Activated naive CD4-positive, alpha-beta T cell treated with anti-CD3 and anti-CD28 coated beads, Interleukin-2, amount 10 ng/mL, durations not matched to agents 7 days and 5 days (primary cell): ENCODE data around the gene PLA2G4A.
"Not testable (repeated sequence)": the region's sequence is repeated elsewhere in the genome, so short reads cannot be mapped to it uniquely, and the experiment has no call there.

Experiments used
- CTCF ChIA-PET: fragments of 350-600 bp; sonication (Branson Sonifier 250); formaldehyde crosslinking; loops from one replicate; lab custom pipeline; 2021; ENCODE audit warnings: antibody characterized with exemption; lab: Charles Lee
- DNase-seq: peaks from one replicate; pipeline ENCODE4 v3.0.0-alpha.2; 2020
- H3K27ac Mint-ChIP-seq: one replicate; pipeline ENCODE4 v1.8.0; 2021; ENCODE audit warnings: mild to moderate bottlenecking, moderate library complexity, mixed read lengths
- H3K27me3 Mint-ChIP-seq: one replicate; pipeline ENCODE4 v1.8.0; 2021; ENCODE audit warnings: mild to moderate bottlenecking, mixed read lengths
- H3K36me3 Mint-ChIP-seq: one replicate; pipeline ENCODE4 v1.8.0; 2021; ENCODE audit warnings: mixed read lengths
- H3K4me1 Mint-ChIP-seq: one replicate; pipeline ENCODE4 v1.8.0; 2021; ENCODE audit warnings: mixed read lengths
- H3K4me3 Mint-ChIP-seq: one replicate; pipeline ENCODE4 v1.8.0; 2021; ENCODE audit warnings: mild to moderate bottlenecking, moderate library complexity, mixed read lengths
- H3K9me3 Mint-ChIP-seq: one replicate; pipeline ENCODE4 v1.8.0; 2021; ENCODE audit warnings: mixed read lengths

Gene PLA2G4A

DNA sequence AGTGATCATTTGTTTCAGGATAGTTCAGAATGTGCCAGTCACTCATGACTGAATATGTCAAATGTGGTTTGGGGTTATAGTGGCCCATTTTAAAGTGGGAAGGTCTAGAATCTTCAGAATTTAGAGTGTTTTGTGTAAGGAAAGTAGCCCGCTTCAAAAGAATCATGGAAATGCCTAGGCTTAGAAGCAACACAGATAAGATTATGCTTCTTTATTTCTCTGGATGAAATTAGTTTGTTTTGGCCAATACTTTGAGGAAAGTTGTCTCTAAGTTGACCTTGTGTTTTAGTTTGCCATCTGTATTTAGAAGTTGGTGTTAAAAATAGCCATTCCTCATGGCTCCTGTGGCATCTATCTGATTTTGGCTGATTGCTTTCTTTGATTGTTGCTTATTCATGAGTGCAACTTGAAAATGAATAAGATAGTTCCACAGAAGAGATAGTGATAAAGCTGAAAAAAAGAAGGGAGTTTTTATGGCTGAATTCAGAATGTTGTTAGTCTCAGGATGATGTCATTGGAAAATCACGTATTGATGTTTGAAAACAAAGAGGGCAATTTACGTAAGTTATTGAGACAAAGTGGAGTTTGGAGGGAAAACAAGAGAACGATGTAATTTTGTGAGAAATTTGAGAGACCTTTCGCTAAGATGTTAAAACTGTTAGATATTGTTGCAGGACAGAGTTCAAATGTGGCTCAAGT is 71.9 kb downstream of the PLA2G4A start:
- Mint-ChIP-seq H3K27ac (no peak overlapping the region), H3K9me3 (no peaks in the 10 kb centered on the region), H3K36me3 (no peaks in the 10 kb centered on the region), H3K27me3 (no peaks in the 10 kb centered on the region), H3K4me1 (no peaks in the 10 kb centered on the region), H3K4me3 (no peak overlapping the region)
- DNase-seq, result no peak
- CTCF ChIA-PET, result no interaction called here

DNA sequence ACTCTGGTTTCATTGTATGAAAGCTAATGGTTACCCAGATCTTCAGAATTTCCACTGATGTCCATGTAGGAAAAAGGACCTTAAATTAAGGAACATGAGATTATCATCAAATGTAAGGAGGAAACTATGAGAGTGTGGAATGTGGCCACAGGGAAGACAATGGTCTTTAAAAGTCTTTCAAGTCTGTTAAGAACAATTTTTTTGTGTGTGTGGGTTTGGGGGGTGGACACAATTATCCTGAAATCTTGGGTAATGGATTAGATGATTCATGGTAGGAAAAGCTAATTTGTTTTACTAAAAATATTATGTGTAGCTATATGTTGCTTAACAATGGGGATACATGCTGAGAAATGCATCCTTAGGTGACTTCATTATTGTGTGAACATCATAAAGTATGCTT is 72.9 kb downstream of the PLA2G4A start:
- H3K27me3 Mint-ChIP-seq, result no peaks in the 10 kb centered on the region
- CTCF ChIA-PET, result no interaction called here
- no peak overlapping the region for H3K4me3 Mint-ChIP-seq
- no peaks in the 10 kb centered on the region for H3K9me3 Mint-ChIP-seq
- no peak overlapping the region for H3K27ac Mint-ChIP-seq
- no peaks in the 10 kb centered on the region for H3K36me3 Mint-ChIP-seq
- H3K4me1 Mint-ChIP-seq, result no peaks in the 10 kb centered on the region
- DNase-seq, result no peak

DNA sequence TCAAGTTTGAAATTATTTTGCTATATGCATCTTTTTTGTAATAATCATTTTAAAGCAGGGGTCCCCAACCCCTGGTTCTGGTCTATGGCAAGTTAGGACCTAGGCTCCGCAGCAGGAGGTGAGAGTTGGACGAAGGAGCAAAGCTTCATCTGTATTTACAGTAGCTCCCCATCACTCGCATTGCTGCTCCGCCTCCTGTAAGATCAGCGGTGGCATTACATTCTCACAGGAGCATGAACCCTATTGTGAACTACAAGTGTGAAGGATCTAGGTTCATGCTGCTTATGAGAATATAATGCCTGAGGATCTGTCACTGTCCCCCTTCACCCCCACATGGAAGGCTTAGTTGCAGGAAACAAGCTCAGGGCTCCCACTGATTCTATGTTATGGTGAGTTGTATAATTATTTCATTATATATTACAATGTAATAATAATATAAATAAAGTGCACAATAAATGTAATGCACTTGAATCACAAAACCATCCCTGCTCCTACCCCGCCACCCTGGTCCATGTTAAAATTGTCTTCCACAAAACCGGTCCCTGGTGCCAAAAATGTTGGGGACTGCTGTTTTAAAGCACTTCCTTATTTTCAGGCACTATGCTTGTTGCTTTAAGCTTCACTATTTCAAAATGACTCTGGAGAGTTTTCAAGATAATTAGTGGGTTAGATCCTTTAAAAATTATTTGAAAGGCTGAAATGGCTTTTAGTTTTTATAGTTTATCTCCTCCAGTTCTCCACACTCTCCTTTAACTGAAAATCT is 74.8 kb downstream of the PLA2G4A start:
- Mint-ChIP-seq H3K9me3 (no peaks in the 10 kb centered on the region), H3K4me1 (no peaks in the 10 kb centered on the region), H3K27me3 (no peaks in the 10 kb centered on the region), H3K4me3 (no peak overlapping the region), H3K27ac (no peak overlapping the region), H3K36me3 (no peaks in the 10 kb centered on the region)
- CTCF ChIA-PET, result no interaction called here
- DNase-seq, result no peak

DNA sequence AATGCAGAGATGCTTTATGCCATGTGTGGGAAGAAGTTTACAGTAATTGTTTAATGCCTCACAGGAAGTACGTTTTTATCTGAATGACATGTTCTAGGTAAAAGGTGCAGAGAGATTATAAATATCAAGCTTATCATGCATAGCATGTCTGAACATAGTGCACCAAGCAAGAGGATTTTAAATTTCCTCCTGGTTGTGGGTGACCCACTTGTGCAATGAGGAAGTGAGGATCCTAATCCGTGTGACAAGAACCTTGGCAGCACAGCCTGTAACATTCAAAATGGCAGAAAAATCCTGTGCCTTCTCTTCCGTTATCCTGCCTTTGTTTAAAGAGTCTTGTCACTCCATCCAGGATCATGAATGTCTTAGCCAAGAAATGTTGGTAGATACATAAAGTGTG is 75.6 kb downstream of the PLA2G4A start:
- CTCF ChIA-PET, result interaction anchor here (0.5 kb wide), 1 partner anchor 148 kb away, joined by 4 read pairs; no protein-coding TSS in a partner anchor
- no peaks in the 10 kb centered on the region for H3K9me3 Mint-ChIP-seq
- no peaks in the 10 kb centered on the region for H3K4me1 Mint-ChIP-seq
- no peaks in the 10 kb centered on the region for H3K36me3 Mint-ChIP-seq
- no peak overlapping the region for H3K27ac Mint-ChIP-seq
- no peak overlapping the region for H3K4me3 Mint-ChIP-seq
- no peak for DNase-seq
- H3K27me3 Mint-ChIP-seq, result no peaks in the 10 kb centered on the region

DNA sequence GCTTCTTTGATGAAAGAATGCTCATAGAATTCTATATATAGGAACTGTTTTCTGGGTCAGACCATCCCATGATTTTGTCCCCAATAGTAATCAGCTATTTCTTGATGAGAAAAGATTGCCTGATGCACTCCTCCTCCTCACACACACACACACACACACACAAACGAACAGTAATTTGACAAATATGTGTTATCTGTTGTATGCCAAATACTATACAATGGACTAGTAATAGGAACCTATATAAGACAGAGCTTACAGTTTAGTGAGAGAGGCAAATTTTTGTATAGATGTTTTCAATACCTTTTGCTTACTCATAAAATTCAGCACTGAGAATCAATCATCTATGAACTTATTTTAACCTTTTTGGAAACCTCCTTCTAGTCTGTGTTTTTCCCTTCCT is 76.8 kb downstream of the PLA2G4A start:
- Mint-ChIP-seq H3K4me1 (no peaks in the 10 kb centered on the region), H3K27ac (no peak overlapping the region), H3K9me3 (no peaks in the 10 kb centered on the region), H3K36me3 (no peaks in the 10 kb centered on the region), H3K4me3 (no peak overlapping the region), H3K27me3 (no peaks in the 10 kb centered on the region)
- no peak for DNase-seq
- CTCF ChIA-PET, result no interaction called here

DNA sequence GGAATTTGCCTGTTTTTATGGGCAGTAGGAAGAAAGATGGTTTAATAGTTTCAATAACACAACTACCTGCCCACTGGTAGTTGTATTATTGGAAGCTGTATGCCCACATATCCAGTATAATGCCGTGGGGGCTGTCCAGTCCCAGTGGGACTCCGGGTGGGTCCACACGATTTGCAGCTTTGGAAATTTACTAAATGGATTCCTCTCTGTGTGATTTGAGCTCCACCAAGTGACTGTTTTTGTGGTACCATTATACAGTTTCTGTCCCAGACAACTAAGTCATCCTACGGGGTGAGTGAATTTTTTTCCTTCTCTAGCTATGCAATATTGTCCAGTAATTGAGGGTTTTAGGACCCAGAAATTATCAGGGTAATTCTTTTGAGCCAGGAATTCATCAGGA is 86.8 kb downstream of the PLA2G4A start:
- no peaks in the 10 kb centered on the region for H3K9me3 Mint-ChIP-seq
- no peaks in the 10 kb centered on the region for H3K36me3 Mint-ChIP-seq
- no peaks in the 10 kb centered on the region for H3K27me3 Mint-ChIP-seq
- H3K4me3 Mint-ChIP-seq, result no peak overlapping the region
- H3K27ac Mint-ChIP-seq, result no peak overlapping the region
- CTCF ChIA-PET, result no interaction called here
- no peak for DNase-seq
- H3K4me1 Mint-ChIP-seq, result no peaks in the 10 kb centered on the region

DNA sequence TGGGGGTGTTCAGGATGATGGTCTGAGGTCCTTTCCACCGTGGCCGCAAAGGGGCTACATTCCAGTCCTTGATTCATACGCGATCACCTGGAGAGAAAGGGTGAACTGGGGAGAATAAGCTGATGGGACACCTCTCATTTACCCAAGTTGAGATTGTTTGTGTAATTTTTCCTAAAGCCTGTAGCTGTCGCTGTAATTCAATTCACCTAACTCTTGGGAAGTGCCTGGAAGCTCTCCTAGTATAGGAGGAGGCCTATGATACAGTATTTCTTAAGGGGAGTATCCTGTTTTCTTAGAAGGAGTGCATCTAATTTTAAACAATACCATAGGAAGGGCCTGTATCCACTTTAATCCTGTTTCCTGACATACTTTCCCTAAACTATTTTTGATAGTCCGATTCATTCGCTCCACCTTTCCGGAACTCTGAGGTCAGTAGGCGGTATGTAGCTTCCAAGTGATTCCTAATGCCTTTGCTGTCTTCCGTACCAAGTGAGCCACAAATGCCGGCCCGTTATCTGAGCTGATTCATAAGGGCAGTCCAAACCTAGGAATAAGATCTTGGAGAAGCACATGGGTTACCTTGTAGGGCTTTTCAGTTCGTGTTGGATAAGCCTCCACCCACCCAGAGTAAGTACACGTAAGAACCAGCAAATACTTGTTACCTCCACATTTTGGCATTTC is 88.5 kb downstream of the PLA2G4A start:
- H3K27me3 Mint-ChIP-seq, H3K9me3 Mint-ChIP-seq, CTCF ChIA-PET, H3K4me1 Mint-ChIP-seq, H3K27ac Mint-ChIP-seq, H3K4me3 Mint-ChIP-seq, H3K36me3 Mint-ChIP-seq, DNase-seq: not testable (repeated sequence)

DNA sequence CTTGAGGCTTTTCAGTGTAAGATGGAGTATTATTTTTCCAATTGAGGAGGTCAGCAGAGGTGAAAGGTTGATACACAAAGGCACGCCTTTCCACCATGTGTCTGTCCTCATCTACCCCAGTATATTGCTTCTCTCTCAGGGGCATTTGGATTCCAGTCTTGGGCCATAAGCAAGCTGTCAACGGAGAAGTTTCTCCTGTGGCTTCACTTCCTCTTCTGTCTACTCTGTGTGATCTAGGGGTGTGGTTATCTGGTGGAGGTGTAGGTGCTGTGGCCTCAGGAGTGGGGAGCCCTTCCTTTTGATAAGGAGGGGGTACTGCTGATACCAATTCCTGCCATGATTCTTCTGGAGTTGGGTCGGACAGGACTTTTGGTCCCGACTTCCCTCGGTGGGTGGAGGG is 92.6 kb downstream of the PLA2G4A start:
- H3K4me3 Mint-ChIP-seq, H3K27ac Mint-ChIP-seq, H3K4me1 Mint-ChIP-seq, H3K36me3 Mint-ChIP-seq, H3K27me3 Mint-ChIP-seq, H3K9me3 Mint-ChIP-seq, CTCF ChIA-PET, DNase-seq: not testable (repeated sequence)

DNA sequence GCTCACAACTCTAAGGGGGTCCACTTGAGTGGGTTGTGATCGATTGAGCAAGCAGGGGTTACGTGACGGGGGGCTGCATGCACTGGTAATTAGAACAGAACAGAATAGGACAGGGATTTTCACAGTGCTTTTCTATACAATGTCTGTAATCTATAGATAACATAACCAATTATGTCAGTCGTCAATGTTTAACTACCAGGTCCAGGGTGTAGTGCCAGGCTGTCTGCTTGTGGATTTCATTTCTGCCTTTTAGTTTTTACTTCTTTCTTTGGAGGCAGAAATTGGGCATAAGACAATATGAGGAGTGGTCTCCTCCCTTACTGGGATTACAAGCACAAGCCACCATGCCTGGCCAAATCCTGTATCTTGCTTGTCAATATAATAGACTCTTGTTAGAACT is 94.1 kb downstream of the PLA2G4A start:
- DNase-seq, H3K36me3 Mint-ChIP-seq, H3K4me3 Mint-ChIP-seq, H3K27me3 Mint-ChIP-seq, H3K27ac Mint-ChIP-seq, CTCF ChIA-PET, H3K9me3 Mint-ChIP-seq, H3K4me1 Mint-ChIP-seq: not testable (repeated sequence)

DNA sequence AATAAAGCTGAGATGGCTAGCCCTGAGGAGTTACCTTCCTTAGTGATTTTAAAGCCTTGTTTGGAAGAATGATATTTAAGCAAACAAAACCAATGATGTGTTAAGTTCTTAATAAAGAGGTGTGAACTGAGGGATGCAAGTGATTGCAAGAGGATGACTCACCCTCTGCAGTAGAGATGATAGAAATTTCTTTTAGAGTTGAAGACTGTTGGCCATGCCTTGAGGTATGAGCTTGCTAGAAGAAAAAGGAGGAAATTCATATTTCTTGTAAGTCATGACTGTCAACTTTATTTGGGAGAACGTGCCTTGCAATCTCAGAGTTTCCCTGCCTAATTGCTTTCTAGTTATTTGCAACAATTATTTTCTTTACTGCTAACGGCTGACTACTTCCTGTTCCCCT is 94.7 kb downstream of the PLA2G4A start:
- CTCF ChIA-PET, result no interaction called here
- H3K4me3 Mint-ChIP-seq, result no peak overlapping the region
- no peaks in the 10 kb centered on the region for H3K36me3 Mint-ChIP-seq
- no peak for DNase-seq
- H3K4me1 Mint-ChIP-seq, result no peaks in the 10 kb centered on the region
- H3K27ac Mint-ChIP-seq, result no peak overlapping the region
- H3K9me3 Mint-ChIP-seq, result peaks cover 2% of the 10 kb centered on the region
- no peaks in the 10 kb centered on the region for H3K27me3 Mint-ChIP-seq

DNA sequence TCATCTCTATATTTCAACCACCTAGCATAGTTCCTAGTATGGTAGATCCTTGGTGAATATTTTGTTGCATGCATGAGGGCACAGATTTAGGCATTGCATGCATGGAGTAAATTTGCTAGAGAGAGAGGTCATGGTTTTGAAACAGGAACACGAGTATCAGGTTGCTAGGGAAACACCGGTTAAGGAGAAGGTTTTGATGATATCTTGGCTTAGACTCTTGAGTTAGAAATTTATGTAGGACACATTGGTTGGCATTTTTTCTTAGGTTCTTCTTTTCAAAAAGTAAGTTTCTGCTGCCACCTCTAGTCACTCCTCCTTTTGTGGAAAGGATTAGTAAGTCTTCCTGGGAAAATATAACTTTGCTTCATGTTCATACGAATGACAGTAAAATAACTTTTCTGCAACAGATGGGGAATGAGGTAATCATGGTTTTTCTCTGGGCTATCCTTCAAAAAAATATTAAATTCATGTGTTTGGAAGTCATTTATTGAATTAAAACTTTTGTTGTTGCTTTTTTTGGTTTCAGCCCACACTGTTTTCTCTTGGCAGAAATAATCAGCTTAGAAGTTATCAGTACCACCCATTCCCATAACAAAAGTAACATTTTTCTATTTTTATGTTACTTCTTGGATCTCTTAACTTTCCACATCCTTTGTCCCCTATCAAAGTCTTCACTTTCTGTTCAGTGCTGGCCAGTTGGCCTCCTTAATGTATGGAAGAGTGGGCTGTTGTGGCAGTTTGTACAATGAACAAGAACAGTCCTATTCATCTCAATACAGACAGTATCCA is 97.3 kb downstream of the PLA2G4A start:
- Mint-ChIP-seq H3K27me3 (no peaks in the 10 kb centered on the region), H3K4me3 (no peak overlapping the region), H3K27ac (no peak overlapping the region), H3K36me3 (no peaks in the 10 kb centered on the region), H3K4me1 (no peaks in the 10 kb centered on the region), H3K9me3 (peaks cover 2% of the 10 kb centered on the region)
- CTCF ChIA-PET, result no interaction called here
- no peak for DNase-seq

DNA sequence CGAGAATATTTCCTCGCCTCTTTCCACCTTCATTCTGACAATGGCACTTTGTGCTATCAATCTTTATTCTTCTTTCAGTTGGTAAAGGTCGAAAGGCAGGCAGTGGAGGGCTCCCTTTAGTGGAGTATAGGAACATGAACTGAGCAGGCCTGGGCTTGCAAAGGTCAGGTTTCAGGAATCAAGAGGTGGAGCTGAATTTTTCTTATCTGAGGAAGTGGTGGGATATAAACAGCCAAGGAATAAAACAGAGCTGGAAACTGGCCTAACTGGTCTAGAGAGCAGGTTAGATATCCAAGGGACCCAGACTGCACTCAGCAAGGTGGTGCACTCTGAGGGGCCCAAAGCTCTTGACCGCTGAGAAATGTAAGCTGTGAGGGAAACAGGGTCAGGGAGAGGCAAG is 99.1 kb downstream of the PLA2G4A start:
- CTCF ChIA-PET, result no interaction called here
- no peak for DNase-seq
- H3K27ac Mint-ChIP-seq, result no peak overlapping the region
- H3K27me3 Mint-ChIP-seq, result no peaks in the 10 kb centered on the region
- no peaks in the 10 kb centered on the region for H3K4me1 Mint-ChIP-seq
- no peaks in the 10 kb centered on the region for H3K9me3 Mint-ChIP-seq
- no peaks in the 10 kb centered on the region for H3K36me3 Mint-ChIP-seq
- H3K4me3 Mint-ChIP-seq, result no peak overlapping the region

DNA sequence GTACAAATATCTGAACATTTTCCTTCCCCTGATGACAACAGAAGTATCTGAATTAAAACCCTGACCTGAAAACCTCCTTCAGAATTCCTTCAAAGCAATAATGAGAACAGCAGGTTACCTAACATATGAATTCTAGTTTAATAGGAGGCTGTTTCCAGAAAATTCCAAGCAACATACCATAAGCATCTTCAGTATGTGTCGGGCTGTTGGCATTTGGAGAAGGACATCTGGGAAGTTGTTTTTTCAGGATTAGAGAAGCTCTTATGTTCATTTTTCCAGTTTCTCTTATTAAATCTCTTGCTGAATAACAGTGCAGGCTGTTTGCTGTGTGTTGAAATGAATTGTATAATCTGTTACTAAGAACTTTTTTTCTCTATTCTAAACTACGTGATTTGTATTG is 101.5 kb downstream of the PLA2G4A start:
- peaks cover under 1% of the 10 kb centered on the region for H3K27me3 Mint-ChIP-seq
- H3K4me1 Mint-ChIP-seq, result no peaks in the 10 kb centered on the region
- no peak overlapping the region for H3K27ac Mint-ChIP-seq
- CTCF ChIA-PET, result no interaction called here
- H3K9me3 Mint-ChIP-seq, result no peaks in the 10 kb centered on the region
- H3K36me3 Mint-ChIP-seq, result no peaks in the 10 kb centered on the region
- no peak for DNase-seq
- H3K4me3 Mint-ChIP-seq, result no peak overlapping the region

DNA sequence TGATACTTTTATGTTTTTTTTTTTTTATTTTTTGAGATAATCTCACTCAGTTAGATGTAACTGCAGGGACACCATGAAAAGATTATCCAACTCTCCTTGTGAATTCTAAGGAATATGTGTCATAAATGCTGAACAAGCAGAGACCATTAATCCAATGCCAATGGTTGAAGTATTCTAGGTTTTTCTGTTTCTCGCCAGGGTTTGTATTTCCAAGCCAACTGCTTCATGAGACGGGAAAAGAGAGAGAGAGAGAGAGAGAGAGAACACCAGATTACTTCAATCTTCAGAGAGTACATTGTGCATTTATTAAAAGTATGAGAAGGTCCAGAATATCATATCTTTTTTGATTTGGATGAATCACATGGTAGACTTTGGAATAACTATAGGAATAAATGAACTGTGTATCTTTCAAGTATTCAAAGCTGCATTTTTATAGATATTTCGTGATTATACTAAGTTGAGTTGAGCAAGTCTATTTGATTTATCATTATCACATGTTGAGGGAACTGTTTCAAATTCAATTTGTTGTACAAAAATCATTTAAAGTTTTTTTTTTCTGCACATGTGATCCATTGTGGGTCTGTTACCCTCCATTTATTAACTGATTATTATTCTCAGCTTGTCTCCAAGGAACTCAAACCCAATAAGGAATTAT is 108.4 kb downstream of the PLA2G4A start:
- peaks cover 5% of the 10 kb centered on the region for H3K27me3 Mint-ChIP-seq
- CTCF ChIA-PET, result no interaction called here
- no peak for DNase-seq
- no peak overlapping the region for H3K27ac Mint-ChIP-seq
- H3K4me3 Mint-ChIP-seq, result no peak overlapping the region
- H3K36me3 Mint-ChIP-seq, result no peaks in the 10 kb centered on the region
- H3K9me3 Mint-ChIP-seq, result no peaks in the 10 kb centered on the region
- no peaks in the 10 kb centered on the region for H3K4me1 Mint-ChIP-seq
